ENCODE data around the gene FLT3.
"Not testable (repeated sequence)": the region's sequence is repeated elsewhere in the genome, so short reads cannot be mapped to it uniquely, and the experiment has no call there.

Gene FLT3

GRCh38 chr13:28044608-28045007 is 55.8 kb downstream of the FLT3 start:
- no peak for DNase-seq (ENCODE audit: low read depth)

- DNase-seq (ENCODE audit: low read depth): no peak
Observed at GRCh38 chr13:28043224-28043623, 57.2 kb downstream of the FLT3 start.

GRCh38 chr13:28041501-28041900 is 58.9 kb downstream of the FLT3 start:
- no peak for DNase-seq (ENCODE audit: low read depth)

DNA sequence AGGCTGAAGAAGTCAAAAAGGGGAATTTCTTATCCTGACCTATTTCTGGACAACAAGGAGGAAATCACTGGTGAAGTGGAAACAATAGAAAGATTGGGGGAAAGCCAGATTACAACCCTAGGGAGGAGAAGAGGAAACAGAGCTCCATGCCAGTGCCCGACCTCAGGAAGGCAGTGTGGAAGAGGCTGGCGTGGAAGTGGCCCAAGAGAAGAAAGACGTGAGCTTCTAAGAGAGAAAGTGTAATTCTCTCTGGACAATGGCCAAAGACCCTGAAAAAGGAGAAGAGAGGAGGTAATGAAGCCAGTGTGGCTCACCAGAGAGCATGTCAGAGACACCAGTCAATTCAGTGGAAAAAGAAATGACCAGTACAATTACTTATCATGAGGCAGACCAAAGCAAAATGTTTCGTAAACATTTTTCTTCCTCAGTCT is 59.3 kb downstream of the FLT3 start:
- DNase-seq (ENCODE audit: low read depth): no peak

DNA sequence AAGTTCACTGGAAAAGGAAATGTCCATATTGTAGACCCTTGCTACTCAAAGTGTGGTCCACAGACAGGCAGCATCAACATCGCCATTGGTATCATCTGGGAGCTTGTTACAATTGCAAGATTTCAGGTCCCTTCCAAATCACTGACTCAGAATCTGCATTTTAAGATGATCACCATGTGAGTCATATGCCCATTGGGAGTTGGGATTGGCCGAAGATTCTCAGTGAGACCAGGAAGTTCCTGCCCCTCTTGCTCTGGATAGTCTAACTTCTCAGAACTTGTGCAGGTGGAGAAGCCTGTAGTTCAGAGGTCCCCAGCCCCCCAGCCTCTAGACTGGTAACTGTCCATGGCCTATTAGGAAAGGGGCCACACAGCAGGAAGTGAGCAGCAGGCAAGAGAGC is 63.0 kb downstream of the FLT3 start:
- DNase-seq (ENCODE audit: low read depth): no peak

GRCh38 chr13:28035146-28035782 is 65.1 kb downstream of the FLT3 start:
- no peak for DNase-seq (ENCODE audit: low read depth)

DNA sequence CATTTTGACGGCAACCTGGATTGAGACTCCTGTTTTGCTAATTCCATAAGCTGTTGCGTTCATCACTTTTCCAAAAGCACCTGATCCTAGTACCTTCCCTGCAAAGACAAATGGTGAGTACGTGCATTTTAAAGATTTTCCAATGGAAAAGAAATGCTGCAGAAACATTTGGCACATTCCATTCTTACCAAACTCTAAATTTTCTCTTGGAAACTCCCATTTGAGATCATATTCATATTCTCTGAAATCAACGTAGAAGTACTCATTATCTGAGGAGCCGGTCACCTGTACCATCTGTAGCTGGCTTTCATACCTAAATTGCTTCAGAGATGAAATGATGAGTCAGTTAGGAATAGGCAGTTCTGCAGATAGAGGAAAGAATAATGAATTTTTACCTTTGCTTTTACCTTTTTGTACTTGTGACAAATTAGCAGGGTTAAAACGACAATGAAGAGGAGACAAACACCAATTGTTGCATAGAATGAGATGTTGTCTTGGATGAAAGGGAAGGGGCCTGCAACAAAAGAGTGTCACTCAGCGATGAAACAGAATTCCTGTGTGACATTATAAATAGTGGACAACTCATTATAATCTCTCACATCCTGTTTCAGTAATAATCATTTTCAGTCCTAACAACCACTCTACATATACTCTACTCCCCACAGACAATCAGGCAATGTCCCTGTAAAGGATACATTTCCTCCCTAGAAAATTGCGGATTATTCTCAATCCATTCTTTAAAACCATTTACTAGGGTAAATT is 66.3 kb downstream of the FLT3 start:
- DNase-seq (ENCODE audit: low read depth): no peak

DNA sequence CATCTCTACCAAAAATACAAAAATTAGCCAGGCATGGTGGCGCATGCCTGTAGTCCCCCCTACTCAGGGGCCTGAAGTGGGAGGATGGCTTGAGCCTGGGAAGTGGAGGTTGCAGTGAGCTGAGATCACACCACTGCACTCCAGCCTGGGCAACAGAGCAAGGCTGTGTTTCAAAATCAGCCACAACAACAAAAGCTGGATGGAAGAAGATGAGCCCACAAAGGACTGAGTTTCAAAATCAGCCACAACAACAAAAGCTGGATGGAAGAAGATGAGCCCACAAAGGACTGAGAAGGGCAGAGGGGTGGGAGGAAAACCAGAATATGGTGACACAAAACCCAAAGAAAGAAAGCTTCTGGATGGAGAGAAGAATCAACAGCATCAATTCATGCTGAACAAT is 67.9 kb downstream of the FLT3 start:
- DNase-seq (ENCODE audit: low read depth): not testable (repeated sequence)

DNA sequence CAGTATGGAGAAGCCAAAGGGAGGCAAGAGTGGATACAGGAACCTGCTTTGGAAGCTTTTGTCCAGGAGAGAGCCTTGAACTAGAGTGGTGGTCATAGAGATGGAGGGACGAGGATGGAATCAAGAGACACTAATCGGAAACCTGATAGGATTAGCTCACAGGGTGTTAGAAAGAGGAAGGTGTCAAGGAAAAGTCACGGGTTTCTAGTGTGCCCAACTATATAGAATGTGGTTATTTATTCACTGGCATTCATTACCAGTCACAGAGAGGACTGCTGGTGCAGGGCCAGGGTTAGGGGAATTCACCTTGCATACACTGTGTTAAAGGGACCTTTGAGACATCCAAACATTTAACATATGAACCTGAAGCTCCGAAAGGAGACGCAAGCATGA is 68.5 kb downstream of the FLT3 start:
- DNase-seq (ENCODE audit: low read depth): no peak

DNA sequence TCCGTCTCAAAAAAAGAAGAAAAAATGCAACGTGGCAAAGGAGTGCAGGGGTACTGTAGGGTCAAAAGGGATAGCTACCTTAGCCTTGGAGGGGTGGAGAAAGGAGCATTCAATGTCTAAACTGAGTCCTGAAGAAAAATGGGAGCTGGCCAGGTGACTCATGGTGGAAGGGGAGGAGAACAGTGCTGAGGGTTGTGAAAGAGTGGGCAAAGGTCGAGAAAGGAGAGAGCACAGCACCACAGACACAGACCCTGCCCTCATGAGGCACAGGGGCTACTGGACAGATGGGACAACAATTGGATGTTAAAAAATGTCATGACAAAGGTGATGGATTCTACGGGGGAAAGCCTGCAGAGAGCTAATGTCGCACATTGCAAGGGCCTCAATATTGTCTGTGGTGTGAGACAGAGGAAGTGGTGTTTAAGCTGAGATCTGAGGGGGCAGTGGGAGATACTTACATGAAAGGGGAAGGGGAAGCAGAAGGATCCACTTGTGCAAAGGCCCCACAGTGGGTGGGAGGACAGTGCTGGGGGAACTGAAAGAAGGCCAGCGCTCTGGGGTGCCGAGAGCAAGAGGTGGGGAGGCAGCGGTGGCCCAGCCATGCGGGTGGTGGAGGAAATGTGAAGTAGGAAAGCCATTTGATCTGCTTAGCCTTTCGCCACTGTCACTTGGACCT is 69.0 kb downstream of the FLT3 start:
- no peak for DNase-seq (ENCODE audit: low read depth)

DNA sequence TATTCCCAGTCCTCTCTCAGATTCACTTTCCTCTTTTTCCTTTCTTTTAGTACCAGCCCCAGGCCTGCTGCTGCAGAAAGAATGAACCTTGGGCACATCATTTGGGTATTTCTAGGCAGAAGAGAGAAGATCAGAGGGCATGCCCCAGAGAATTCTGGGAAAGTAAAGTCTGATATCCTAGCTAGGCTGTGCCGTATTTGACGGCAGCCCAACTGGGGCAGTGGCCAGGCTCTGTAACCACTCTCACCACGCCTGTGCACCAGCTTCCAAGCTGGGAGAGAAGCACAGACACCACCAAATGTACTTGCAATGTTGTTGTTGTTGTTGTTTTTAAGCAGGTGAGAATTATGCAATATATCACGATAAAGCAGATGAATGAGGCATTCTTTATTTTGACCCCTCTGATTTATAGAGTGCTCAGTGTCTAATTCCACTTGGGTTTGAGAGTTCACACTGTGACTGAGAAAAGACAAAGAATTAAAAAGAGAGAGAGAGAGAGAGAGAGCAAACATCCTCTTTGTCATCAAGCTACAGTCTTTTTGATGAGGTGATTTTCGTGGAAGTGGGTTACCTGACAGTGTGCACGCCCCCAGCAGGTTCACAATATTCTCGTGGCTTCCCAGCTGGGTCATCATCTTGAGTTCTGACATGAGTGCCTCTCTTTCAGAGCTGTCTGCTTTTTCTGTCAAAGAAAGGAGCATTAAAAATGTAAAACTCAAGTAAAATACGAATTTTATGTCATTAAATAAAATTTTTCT is 72.6 kb downstream of the FLT3 start:
- DNase-seq (ENCODE audit: low read depth): no peak

GRCh38 chr13:28027071-28027470 is 73.3 kb downstream of the FLT3 start:
- DNase-seq (ENCODE audit: low read depth): no peak

GRCh38 chr13:28026508-28026907 is 73.9 kb downstream of the FLT3 start:
- DNase-seq (ENCODE audit: low read depth): no peak

DNA sequence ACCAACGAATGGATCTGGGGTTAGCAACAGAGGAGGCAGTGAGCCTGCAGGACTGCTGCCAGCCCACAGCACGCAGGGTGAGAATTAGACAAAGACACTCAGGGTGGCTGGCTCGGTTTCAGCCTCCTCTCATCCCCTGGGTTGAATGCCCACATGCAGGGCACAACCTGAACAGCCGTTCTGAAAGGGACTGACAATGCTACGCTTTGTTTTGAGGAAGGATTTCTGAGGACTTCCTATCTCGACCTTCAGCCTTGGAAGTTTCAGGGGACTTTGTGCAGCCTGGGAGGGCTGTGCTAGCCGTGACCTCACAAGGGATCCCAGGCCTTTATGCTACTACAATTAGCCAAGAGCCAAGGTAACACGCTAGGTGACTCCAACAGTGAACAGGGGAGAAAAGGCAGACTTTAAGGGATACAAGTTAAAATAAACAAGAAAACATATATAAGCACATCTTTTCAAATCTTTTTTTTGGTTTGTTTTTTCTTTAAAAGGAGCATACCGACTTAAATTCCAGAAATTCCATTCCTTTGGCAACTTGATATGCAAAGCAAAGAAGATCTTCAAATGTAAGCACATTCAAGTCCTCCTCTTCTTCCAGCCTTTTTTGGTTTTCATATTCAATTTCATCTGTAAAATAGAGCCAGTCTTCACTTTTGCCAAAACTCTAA is 77.4 kb downstream of the FLT3 start:
- DNase-seq (ENCODE audit: low read depth): no peak

DNA sequence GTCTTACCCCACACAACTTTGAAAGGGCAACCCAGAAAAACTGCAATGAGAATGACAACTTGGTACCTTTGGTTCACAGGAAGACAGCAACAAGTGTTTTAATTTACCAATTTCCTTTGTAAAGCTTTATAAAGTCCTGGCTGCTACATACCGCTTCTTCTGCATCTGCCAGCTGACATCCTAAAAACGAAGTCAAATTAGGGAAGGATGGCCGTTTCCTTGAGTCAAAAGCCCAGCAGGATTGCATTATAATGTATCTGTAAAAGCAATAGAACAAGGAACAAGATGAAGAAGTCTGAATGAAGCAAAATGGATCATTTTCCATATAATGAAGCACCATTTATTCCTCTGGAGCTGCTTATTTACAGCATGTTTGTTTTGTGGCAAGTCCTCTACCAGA is 86.1 kb downstream of the FLT3 start:
- no peak for DNase-seq (ENCODE audit: low read depth)

GRCh38 chr13:28013482-28013881 is 86.9 kb downstream of the FLT3 start:
- no peak for DNase-seq (ENCODE audit: low read depth)

- DNase-seq (ENCODE audit: low read depth): no peak
Observed at GRCh38 chr13:28012896-28013295, 87.5 kb downstream of the FLT3 start.

DNA sequence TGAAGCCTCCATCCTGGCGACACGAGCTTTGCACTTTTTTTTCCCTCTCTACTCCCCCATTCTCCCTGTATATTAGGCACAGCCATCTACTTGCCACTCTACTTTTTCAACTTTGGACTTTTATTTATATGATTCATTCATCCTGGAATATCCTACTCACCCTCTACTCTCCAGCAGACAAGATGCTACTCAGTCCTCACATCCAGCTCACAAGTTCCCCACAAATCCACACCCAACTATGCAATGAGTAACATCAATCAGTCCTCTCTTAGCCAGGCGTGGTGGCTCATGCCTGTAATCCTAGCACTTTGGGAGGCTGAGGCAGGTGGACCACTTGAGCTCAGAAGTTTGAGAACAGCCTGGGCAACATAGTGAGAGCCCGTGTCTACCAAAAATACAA is 88.0 kb downstream of the FLT3 start:
- DNase-seq (ENCODE audit: low read depth): no peak

GRCh38 chr13:28010046-28010445 is 90.3 kb downstream of the FLT3 start:
- no peak for DNase-seq (ENCODE audit: low read depth)

DNA sequence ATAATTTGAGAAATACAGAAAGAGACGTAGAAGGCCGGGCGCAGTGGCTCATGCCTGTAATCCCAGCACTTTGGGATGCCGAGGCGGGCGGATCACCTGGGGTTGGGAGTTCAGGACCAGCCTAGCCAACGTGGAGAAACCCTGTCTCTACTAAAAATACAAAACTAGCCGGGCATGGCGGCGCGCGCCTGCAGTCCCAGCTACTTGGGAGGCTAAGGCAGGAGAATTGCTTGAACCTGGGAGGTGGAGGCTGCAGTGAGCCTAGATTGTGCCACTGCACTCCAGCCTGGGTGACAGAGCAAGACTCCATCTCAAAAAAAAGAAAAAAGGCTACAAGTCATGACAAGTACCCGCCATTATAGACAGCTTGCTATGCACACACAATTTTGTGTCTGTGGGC is 95.4 kb downstream of the FLT3 start:
- DNase-seq (ENCODE audit: low read depth): not testable (repeated sequence)

DNA sequence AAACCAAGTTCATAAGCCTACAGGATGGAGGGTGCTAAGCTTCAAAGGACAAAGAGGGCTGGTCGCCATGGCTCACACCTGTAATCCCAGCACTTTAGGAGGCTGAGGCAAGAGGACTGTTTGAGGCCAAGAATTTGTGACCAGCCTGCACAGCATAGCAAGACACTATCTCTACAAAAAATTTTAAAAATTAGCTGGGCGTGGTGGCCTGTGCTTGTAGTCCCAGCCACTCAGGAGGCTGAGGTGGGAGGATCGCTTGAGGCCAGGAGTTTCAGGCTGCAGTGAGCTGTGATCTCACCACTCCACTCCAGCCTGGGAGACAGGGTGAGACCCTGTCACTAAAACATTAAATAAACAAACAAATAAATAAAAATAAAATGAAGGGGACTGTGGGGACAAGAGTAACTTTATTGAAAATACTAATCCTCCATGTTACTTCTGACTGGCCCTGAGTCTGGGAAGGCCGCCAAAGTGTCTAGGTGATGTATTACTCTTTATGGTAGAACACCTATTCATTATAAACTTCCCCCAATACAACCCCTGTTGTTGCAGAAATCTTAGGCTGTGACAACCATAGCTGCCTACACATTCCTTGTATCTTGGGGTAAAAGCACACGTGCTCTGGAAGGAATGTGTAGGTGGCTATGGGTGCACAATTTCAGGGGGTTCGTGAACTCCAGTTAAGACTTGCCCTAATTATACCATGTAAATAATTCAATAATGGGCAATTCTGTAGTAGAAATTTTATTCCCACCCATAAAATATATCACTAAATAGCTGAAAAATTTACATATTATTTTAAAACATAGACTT is 97.3 kb downstream of the FLT3 start:
- no peak for DNase-seq (ENCODE audit: low read depth)

Measured in non-pigmented ciliary epithelial cell (primary cell).